HUDEP-2 (cell line): Measurements from ENCODE around the gene CTIF.

Experiments used
- DNase-seq, 76 experiments: peaks; one replicate each; lab custom pipeline; 2025; ENCODE audit not compliant: unreplicated experiment in 76 of 76; lab: John Stamatoyannopoulos, UW

Gene CTIF

GRCh38 chr18:48720655-48721025 lies 181.8 kb downstream of the CTIF start:
- DNase-seq: no peak

GRCh38 chr18:48721312-48721711 lies 182.5 kb downstream of the CTIF start:
- DNase-seq: no peak

GRCh38 chr18:48723016-48723415 lies 184.2 kb downstream of the CTIF start:
- no peak for DNase-seq

- DNase-seq: no peak
Measured at GRCh38 chr18:48723837-48724236, 185.0 kb downstream of the CTIF start.

GRCh38 chr18:48724442-48724841 lies 185.6 kb downstream of the CTIF start:
- no peak for DNase-seq

- no peak for DNase-seq
Measured at GRCh38 chr18:48724939-48725338, 186.1 kb downstream of the CTIF start.

GRCh38 chr18:48725562-48725961 lies 186.7 kb downstream of the CTIF start:
- no peak for DNase-seq

GRCh38 chr18:48727681-48728080 lies 188.8 kb downstream of the CTIF start:
- no peak for DNase-seq

- DNase-seq: no peak
Measured at GRCh38 chr18:48728204-48728833, 189.5 kb downstream of the CTIF start.

GRCh38 chr18:48729404-48729803 lies 190.6 kb downstream of the CTIF start:
- DNase-seq: no peak

- DNase-seq: no peak
Measured at GRCh38 chr18:48730010-48730409, 191.2 kb downstream of the CTIF start.

GRCh38 chr18:48732767-48733424 lies 194.1 kb downstream of the CTIF start:
- DNase-seq: no peak

- no peak for DNase-seq
Measured at GRCh38 chr18:48733643-48734253, 194.9 kb downstream of the CTIF start.

GRCh38 chr18:48734460-48734859 lies 195.6 kb downstream of the CTIF start:
- no peak for DNase-seq

- DNase-seq: no peak
Measured at GRCh38 chr18:48735080-48735676, 196.3 kb downstream of the CTIF start.

- DNase-seq: no peak
Measured at GRCh38 chr18:48735681-48736255, 196.9 kb downstream of the CTIF start.

- DNase-seq: no peak
Measured at GRCh38 chr18:48736321-48737260, 197.8 kb downstream of the CTIF start.

GRCh38 chr18:48739266-48740067 lies 200.6 kb downstream of the CTIF start:
- no peak for DNase-seq

- DNase-seq: no peak
Measured at GRCh38 chr18:48740068-48740440, 201.2 kb downstream of the CTIF start.
